Neuron (in vitro differentiated cells): ENCODE measurements around the gene FGF22.
"Not testable (repeated sequence)": the region's sequence is repeated elsewhere in the genome, so short reads cannot be mapped to it uniquely, and the experiment has no call there.

Source experiments
- H2AFZ ChIP-seq: one replicate; pipeline ENCODE4 v1.6.1; 2013; ENCODE audit warnings: low read depth, mild to moderate bottlenecking, inconsistent platforms, low read length, moderate library complexity
- H3K27me3 ChIP-seq: one replicate; pipeline ENCODE4 v1.6.1; 2013; ENCODE audit warnings: low read length; ENCODE audit not compliant: insufficient read depth
- H3K36me3 ChIP-seq: one replicate; pipeline ENCODE4 v1.6.1; 2013; ENCODE audit warnings: low read length; ENCODE audit not compliant: insufficient read depth
- H3K4me1 ChIP-seq: one replicate; pipeline ENCODE4 v1.6.1; 2013; ENCODE audit warnings: low read length; ENCODE audit not compliant: insufficient read depth
- H3K4me3 ChIP-seq: 2 replicates; pipeline ENCODE4 v1.5.1; 2013; ENCODE audit warnings: mild to moderate bottlenecking, low read length, moderate library complexity
- H3K9me3 ChIP-seq: one replicate; pipeline ENCODE4 v1.6.1; 2013; ENCODE audit warnings: low read length

FGF22 gene

GRCh38 chr19:620166-620862, 19.4 kb upstream of the FGF22 start:
- no peak overlapping the region for H2AFZ ChIP-seq
- H3K4me1 ChIP-seq, result peaks cover 11% of the 10 kb centered on the region
- no peaks in the 10 kb centered on the region for H3K27me3 ChIP-seq
- H3K9me3 ChIP-seq, result peaks cover 2% of the 10 kb centered on the region
- peaks cover 52% of the 10 kb centered on the region for H3K36me3 ChIP-seq
- H3K4me3 ChIP-seq, result no peak overlapping the region

DNA sequence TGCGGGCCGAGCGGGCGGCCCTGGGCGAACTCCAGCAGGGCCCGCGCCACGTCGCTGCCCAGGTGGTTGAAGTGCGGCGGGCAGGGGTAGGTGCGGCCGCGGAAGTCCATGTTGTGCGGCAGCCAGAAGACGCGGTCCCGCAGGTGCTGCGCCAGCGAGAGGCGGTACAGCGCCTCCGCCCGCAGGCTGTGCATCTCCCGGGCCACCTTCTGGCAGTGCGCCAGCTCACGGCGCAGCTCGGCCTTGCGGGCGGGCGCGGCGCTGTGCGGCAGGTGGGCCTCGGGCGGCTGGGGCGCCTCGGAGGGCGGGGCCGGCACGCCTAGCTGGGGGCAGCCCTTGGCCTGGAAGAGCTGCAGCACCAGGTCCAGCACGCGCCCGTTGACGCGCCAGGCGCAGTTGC, 18.5 kb upstream of the FGF22 start:
- H3K9me3 ChIP-seq, H3K4me3 ChIP-seq, H2AFZ ChIP-seq, H3K27me3 ChIP-seq: not testable (repeated sequence)
- Histone ChIP-seq H3K36me3 (peaks cover 51% of the 10 kb centered on the region), H3K4me1 (peaks cover 11% of the 10 kb centered on the region)

DNA sequence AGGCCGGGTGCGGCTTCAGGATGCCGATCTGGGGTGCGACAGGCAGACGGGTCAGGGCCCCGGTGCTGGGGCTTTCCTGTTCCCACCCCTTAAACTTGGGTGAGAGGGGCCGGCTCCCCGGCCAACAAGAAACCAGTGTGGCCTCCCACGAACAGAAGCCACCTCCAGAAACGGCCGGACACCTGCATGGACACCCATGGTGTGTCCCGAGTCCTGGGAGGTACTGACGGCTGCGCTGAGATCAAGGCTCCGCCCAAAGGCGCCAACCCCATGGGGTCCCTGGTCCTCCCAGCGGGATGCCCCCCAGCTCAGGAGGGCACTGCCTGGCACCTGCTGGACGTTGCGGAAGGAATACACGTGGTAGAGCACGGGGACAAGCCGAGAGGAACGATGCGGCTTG, 17.9 kb upstream of the FGF22 start:
- Histone ChIP-seq H3K4me1 (peaks cover 11% of the 10 kb centered on the region), H2AFZ (no peak overlapping the region), H3K27me3 (no peaks in the 10 kb centered on the region), H3K9me3 (peaks cover 2% of the 10 kb centered on the region), H3K36me3 (peaks cover 51% of the 10 kb centered on the region), H3K4me3 (no peak overlapping the region)

DNA sequence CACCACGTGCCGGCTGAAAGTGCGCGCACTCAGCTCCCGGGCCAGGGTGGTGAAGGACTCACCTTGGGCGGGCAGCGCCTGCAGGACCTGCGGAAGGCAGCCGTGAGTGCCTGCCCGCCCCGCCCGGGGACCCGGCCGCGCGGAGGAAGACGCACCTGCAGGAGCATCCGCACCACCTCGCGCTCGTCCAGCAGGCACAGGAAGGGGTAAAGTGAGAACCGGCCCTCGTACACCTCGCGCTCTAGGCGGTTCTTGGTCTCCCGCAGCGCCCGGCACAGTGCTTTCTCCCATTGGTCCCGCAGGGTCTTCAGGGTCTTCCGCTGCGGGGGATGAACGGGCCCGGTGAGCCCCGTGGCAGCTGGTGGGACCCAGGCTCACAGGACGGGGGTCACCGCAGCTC, 17.0 kb upstream of the FGF22 start:
- peaks cover 11% of the 10 kb centered on the region for H3K4me1 ChIP-seq
- peaks cover 46% of the 10 kb centered on the region for H3K36me3 ChIP-seq
- H3K4me3 ChIP-seq, result no peak overlapping the region
- no peaks in the 10 kb centered on the region for H3K27me3 ChIP-seq
- H2AFZ ChIP-seq, result no peak overlapping the region
- peaks cover 2% of the 10 kb centered on the region for H3K9me3 ChIP-seq

- Histone ChIP-seq H3K4me3 (no peak overlapping the region), H3K4me1 (peaks cover 11% of the 10 kb centered on the region), H3K36me3 (peaks cover 45% of the 10 kb centered on the region), H3K9me3 (peaks cover 2% of the 10 kb centered on the region), H3K27me3 (no peaks in the 10 kb centered on the region), H2AFZ (no peak overlapping the region)
These were observed 16.3 kb upstream of the FGF22 start for GRCh38 chr19:623175-623916.

DNA sequence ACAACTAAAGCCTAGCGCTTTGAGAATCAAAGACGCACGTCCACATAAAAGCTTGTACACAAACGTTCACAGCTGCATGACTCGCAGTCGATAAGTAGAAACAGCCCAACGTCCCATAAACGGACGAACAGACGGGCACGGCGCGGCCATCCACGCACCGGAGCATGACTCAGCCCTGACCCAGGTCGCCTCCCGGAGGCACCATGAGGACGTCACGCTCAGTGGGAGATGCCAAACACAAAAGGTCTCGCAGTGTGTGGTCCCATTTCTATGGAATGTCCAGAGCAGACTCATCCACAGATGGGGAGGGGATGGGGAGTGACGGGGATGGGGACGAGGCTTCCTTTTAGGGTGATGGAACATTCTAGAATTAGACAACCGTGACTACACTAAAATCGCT, 15.7 kb upstream of the FGF22 start:
- Histone ChIP-seq H3K27me3 (no peaks in the 10 kb centered on the region), H3K4me3 (no peak overlapping the region), H2AFZ (no peak overlapping the region), H3K36me3 (peaks cover 45% of the 10 kb centered on the region), H3K4me1 (peaks cover 11% of the 10 kb centered on the region), H3K9me3 (peaks cover 2% of the 10 kb centered on the region)

DNA sequence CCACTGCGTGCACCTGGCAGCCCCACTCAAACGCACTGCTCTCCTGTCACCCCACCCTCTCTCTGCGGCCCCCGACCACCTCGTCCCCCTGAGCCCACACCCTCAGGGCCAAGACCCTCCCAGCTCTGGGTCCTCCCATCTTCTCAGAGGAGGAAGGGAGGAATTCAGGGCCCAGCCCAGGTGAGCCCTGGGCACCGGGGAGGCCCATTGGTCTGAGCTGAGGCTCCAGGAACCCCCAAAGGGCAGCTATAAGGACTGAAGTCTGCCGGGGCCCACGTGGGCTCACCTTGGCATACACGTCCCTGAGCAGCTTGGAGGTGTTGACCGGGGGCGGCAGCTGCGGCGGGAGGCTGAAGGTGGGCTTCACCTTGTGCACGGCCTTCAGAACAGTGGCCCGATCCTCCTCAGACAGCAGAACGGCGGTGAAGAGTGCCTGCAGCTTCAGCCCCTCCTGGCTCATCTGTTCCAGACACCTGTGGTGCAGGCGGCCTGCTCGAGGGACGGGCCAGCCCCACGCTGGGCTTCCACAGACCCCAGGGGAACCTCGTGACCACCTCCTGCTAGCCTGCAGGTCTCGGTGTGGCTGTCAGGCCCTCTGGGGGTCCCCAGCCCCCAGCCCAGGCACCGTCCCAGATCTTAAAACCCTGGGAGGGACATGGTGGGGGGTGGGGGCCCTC, 15.1 kb upstream of the FGF22 start:
- peaks cover 2% of the 10 kb centered on the region for H3K9me3 ChIP-seq
- no peak overlapping the region for H2AFZ ChIP-seq
- no peak overlapping the region for H3K4me3 ChIP-seq
- H3K4me1 ChIP-seq, result peaks cover 11% of the 10 kb centered on the region
- no peaks in the 10 kb centered on the region for H3K27me3 ChIP-seq
- H3K36me3 ChIP-seq, result peaks cover 43% of the 10 kb centered on the region

DNA sequence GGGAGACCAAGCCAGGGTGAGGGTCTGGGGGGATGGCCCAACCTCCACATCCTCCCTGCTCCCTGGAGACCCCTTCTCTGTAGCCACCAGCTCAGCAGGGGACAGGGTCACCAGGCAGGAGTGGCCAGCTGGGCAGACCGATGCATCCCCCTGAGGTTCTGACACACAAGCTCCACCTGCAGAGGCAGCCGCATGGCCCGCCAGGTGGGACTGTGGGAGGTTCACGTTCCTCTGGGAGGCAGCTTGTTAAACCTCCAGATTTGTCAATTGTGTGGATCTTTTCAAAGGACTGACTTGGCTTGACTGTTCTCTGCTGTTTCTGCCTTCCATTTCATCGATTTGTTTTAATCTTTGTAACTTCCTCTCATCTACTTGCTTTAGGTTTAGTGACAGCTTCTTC, 14.4 kb upstream of the FGF22 start:
- Histone ChIP-seq H3K36me3 (peaks cover 38% of the 10 kb centered on the region), H3K9me3 (peaks cover 2% of the 10 kb centered on the region), H3K27me3 (no peaks in the 10 kb centered on the region), H2AFZ (no peak overlapping the region), H3K4me1 (peaks cover 11% of the 10 kb centered on the region), H3K4me3 (no peak overlapping the region)

- Histone ChIP-seq H3K36me3 (peaks cover 31% of the 10 kb centered on the region), H3K4me1 (peaks cover 11% of the 10 kb centered on the region)
- not testable (repeated sequence) for H3K4me3 ChIP-seq, H2AFZ ChIP-seq, H3K27me3 ChIP-seq, H3K9me3 ChIP-seq
These were observed 13.1 kb upstream of the FGF22 start for GRCh38 chr19:626566-626965.

- no peaks in the 10 kb centered on the region for H3K9me3 ChIP-seq
- H3K4me3 ChIP-seq, result no peak overlapping the region
- H3K27me3 ChIP-seq, result no peaks in the 10 kb centered on the region
- H3K36me3 ChIP-seq, result peaks cover 22% of the 10 kb centered on the region
- peaks cover 15% of the 10 kb centered on the region for H3K4me1 ChIP-seq
- no peak overlapping the region for H2AFZ ChIP-seq
These were observed 11.5 kb upstream of the FGF22 start for GRCh38 chr19:628168-628567.

DNA sequence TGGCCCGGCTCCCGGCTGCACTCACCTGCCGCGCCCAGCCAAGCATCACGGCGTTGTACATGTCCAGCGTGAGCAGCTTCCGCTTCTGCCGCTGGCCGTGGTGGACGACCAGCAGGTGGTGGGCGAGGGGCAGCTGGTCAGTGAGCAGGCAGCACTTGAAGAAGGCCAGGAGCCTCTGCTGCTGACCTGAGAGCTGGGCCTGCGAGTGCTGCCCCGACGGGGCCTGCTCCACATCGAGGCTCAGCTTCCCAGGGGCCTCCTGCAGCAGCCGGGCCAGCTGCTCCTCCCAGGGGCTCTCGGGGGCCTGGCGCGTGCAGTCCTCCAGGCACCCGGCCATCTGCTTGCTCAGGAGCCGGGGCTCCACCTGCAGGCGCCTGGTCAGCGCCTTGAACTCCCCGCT, 10.2 kb upstream of the FGF22 start:
- H3K4me3 ChIP-seq, H3K4me1 ChIP-seq, H3K27me3 ChIP-seq, H3K9me3 ChIP-seq, H2AFZ ChIP-seq: not testable (repeated sequence)
- H3K36me3 ChIP-seq, result peaks cover 21% of the 10 kb centered on the region

DNA sequence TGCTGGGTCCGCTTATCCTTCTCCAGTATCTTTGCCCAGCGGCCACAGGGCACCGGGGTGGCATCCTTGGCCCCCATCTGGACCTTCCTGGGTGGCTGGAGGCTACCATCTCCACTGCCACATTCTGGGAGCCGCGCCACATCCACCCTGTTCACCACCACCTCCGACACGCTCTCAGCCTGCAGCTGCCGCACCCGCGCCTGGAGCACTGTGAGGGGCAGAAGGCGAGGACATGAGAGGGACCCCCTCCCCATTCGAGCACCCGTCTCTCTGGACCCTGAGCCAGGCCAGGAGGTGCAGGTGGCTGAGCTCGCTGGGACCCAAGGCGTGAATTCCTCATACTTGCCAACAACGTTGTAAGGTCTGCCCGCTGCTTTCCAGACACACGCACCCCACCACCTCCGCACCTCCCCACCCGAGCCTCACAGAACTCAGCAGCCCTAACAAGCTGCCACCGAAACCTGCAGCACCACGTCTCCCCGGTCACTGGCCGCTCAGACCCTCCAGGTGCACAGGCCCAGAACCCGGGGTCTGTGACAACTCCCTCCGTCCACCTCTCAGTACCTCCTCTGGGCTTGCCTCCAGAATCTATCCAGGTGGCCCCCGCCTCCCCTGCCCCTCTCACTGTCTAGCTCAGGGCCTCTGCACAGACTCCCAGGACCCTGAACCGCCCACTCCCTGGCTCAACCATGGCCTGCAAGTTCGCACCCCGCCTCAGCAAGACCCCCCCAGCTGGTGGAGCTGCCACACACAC, 9.5 kb upstream of the FGF22 start:
- Histone ChIP-seq H3K4me3 (no peak overlapping the region), H3K36me3 (peaks cover 20% of the 10 kb centered on the region), H2AFZ (no peak overlapping the region), H3K9me3 (no peaks in the 10 kb centered on the region), H3K4me1 (peaks cover 9% of the 10 kb centered on the region), H3K27me3 (no peaks in the 10 kb centered on the region)

DNA sequence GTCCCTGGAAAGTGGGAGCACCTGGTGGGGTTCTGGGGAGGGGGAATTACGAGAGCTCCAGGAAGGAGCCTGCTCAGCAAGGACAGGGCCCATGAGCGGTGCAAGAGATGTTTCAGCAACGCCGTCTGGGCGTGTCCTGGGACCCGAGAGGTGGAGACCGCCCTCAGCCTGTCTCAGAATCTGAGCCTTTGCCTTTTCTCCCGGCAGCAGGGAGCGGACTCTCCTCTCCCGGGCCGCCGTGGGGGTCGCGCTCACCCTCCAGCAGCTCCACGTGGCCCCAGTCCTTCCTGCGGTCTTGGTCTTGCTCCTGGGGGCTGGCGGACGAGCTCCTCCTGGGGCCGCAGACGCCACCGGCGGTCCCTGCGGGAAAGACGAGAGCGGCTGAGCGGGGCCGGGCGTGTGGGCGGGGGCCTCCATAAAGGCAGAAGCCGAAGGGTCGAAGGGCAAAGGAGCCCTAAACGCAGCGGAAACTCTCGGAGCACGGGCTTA, 7.1 kb upstream of the FGF22 start:
- H3K36me3 ChIP-seq, result peaks cover 14% of the 10 kb centered on the region
- H3K4me1 ChIP-seq, result peaks cover 9% of the 10 kb centered on the region
- H3K4me3 ChIP-seq, result peak overlapping the region; percentile 71
- peak overlapping the region; percentile 49 for H2AFZ ChIP-seq
- H3K9me3 ChIP-seq, result no peaks in the 10 kb centered on the region
- H3K27me3 ChIP-seq, result no peaks in the 10 kb centered on the region
